Bronchial epithelial cell (primary cell): Measurements from ENCODE around the gene FAM53B. TPM values are rescaled to one million over a fixed set of nuclear protein-coding genes. Genes with fewer than 3 reads are reported as not detected.

Experiments used
- DNase-seq: peaks from one replicate; pipeline ENCODE4 v3.0.0-alpha.2; 2010; ENCODE audit warnings: low read depth
- FAIRE-seq: peaks from 2 replicates; lab custom pipeline; 2011; peaks lifted over from hg19 to GRCh38; lab: Jason Lieb, UNC
- H3K27me3 ChIP-seq: 2 replicates; pipeline ENCODE4 v1.5.1; 2011; ENCODE audit warnings: low read length; ENCODE audit not compliant: control insufficient read depth, insufficient read depth
- H3K36me3 ChIP-seq: 2 replicates; pipeline ENCODE4 v1.5.1; 2011; ENCODE audit warnings: low read length; ENCODE audit not compliant: control insufficient read depth, insufficient read depth
- H3K4me3 ChIP-seq: 2 replicates; pipeline ENCODE4 v1.5.1; 2011; ENCODE audit warnings: mild to moderate bottlenecking, low read depth, low read length, control low read depth
- CTCF ChIP-seq: IDR thresholded peaks from 2 replicates; pipeline ENCODE4 v1.5.1; 2011; ENCODE audit warnings: mild to moderate bottlenecking, moderate library complexity, low read length, control low read depth, inconsistent platforms; ENCODE audit not compliant: insufficient read depth, severe bottlenecking
- total RNA-seq: library from RNA; depleted of rRNA; stranded (reverse); fragments of >200 nt; gene quantifications from 2 replicates; pipeline ENCODE4 v1.2.1, GENCODE V29; 2014

Gene FAM53B
- total RNA-seq, 1 donor from 2014 or later = 19.5 TPM

GRCh38 chr10:124669141-124669823 is 74.9 kb downstream of the FAM53B start:
- DNase-seq (no peak), FAIRE-seq (no peak)
- no peak for TF ChIP-seq CTCF
- Histone ChIP-seq H3K4me3 (no peak overlapping the region), H3K27me3 (no peaks in the 10 kb centered on the region), H3K36me3 (peaks cover 6% of the 10 kb centered on the region)

GRCh38 chr10:124668517-124669051 is 75.6 kb downstream of the FAM53B start:
- no peak for TF ChIP-seq CTCF
- Histone ChIP-seq H3K4me3 (no peak overlapping the region), H3K36me3 (peaks cover 9% of the 10 kb centered on the region), H3K27me3 (no peaks in the 10 kb centered on the region)
- FAIRE-seq (no peak), DNase-seq (no peak)

GRCh38 chr10:124667425-124668345 is 76.5 kb downstream of the FAM53B start:
- Histone ChIP-seq H3K27me3 (no peaks in the 10 kb centered on the region), H3K36me3 (peaks cover 9% of the 10 kb centered on the region), H3K4me3 (no peak overlapping the region)
- DNase-seq (no peak), FAIRE-seq (peak; percentile 62)
- TF ChIP-seq CTCF = no peak

- H3K4me3 ChIP-seq = no peak overlapping the region
- FAIRE-seq = no peak
- no peak for DNase-seq
- H3K36me3 ChIP-seq = peaks cover 8% of the 10 kb centered on the region
- no peak for TF ChIP-seq CTCF
- no peaks in the 10 kb centered on the region for H3K27me3 ChIP-seq
Measured at GRCh38 chr10:124666494-124666893, 77.7 kb downstream of the FAM53B start.

GRCh38 chr10:124665980-124666379 is 78.2 kb downstream of the FAM53B start:
- no peak overlapping the region for H3K4me3 ChIP-seq
- FAIRE-seq (no peak), DNase-seq (no peak)
- peaks cover 8% of the 10 kb centered on the region for H3K36me3 ChIP-seq
- no peak for TF ChIP-seq CTCF
- no peaks in the 10 kb centered on the region for H3K27me3 ChIP-seq
